Activated naive CD8-positive, alpha-beta T cell treated with anti-CD3 and anti-CD28 coated beads, Interleukin-2, amount 50 U/mL, for 16 hours (primary cell): ENCODE measurements around the gene RPL38.

Experiments
- DNase-seq: peaks from one replicate; pipeline ENCODE4 v3.0.0-alpha.2; 2020; ENCODE audit warnings: low read depth, low spot score

RPL38 gene

DNA sequence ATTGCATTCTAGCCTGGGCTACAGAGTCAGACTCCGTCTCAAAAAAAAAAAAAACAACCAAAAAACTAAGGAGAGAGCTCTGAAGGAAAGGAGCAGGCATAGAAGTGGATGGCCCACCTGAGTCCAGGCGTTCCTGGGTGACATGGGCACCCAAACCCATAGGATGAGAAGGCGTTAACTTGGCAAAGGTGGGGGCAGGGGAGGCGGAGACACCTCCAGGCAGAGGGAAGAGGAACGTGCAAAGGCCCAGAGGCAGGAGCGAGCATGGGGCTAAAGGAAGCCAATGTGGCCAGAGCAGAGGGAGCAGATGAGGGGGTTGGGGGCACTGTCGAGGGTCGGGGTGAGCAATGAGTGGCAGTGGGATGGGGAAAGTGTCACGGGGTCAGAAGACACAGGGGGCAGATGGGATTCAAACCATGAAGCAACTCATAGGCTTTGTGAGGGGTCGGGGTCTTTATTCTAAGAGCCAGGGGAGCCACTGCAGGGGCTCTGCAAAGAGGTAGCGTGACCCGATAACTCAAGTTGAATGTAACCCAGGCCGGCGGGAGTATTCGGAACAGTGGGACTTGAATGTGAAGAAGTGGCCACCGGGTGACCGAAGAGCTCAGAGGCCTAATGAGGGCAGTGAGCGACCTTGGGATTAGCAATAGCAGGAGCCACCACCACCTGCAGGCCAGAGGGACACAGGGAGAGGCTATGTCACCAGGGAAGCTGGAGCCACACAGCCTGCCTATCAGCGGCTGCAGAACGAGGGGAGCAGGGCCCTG is 21.7 kb downstream of the RPL38 start:
- no peak for DNase-seq

DNA sequence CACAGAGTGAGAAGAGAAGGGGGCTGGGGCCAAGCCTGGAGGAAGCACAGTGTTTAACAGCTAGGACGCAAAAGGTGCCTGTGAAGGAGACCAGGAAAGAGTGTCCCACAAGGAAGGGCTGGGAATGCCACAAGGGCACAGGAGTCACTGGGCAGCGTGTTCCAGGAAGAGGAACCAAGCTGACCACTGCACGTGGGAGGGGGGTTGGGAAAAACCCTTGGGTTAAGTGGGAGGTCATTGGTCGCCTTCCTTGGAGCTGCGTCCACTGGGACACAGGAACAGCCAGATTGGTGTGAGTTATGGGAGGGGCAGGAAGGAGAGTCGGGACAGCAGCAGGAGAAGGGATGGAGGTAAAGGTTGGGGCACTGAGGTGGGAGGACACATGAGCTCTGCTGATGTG is 22.8 kb downstream of the RPL38 start:
- DNase-seq: no peak

DNA sequence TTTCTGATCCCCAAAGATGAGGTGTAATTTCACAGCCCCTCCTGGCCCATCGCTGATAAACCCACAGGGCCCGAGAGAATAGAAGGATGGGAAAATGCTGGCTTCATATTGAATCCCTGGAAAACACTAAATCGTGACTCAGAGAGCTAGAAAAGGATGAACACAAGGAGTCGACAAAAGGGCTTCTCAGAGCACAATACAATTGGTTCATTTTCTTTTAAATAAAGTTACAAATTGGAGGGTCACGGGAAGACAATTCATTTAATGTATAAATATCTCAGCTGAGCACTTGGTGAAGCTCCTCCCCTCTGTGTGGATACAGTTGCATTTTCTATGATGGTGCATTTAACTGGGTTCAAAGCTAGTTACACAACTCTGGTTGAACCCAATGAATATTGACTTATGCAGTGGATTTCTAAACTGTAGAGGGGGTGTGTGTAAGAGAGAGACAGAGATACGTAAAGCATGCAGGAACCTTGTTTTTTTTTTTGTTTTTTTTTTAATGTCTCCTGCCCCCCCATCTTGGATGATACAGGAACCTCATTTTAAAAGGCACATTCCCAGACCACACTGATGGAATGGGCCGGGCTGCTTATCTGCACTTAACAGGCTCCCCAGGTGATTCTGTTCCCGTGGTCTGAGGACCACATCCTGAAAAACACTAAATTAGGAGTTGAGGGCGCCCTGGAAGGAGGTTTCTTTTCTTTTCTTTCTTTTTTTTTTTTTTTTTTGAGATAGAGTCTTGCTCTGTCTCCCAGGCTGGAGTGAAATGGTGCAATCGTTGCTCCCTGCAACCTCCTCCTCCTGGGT is 24.0 kb downstream of the RPL38 start:
- no peak for DNase-seq

DNA sequence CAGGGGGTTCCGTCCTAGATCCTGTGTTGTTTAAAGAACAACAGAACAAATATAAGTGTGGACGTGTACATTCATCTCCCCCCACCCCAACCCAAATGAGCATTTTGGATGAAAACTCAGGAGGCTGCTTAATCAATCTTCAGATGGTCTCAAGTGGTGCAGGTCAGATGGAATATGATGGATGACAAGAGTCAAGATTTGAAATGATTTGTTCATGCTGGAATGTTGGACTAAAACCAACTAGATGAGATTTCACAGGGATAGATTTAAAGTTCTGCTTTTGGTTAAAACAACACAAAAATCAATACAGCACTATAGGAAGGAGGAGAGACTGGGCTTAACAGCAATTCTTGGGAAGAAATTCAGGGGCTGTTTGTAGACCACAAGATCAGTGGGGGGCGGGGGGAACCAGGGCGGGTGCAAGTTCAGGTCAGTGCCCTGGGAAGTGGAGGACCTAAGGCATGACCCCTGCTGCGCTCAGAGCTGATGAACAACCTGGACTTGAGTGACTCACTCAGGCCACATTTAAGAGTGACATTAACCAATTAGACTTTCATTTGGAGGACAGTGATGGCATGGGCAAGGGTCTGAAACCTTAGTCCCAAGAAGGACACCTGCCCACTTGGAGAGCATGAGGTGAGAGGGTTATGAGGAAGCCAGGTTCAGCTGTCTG is 25.0 kb downstream of the RPL38 start:
- DNase-seq: no peak

DNA sequence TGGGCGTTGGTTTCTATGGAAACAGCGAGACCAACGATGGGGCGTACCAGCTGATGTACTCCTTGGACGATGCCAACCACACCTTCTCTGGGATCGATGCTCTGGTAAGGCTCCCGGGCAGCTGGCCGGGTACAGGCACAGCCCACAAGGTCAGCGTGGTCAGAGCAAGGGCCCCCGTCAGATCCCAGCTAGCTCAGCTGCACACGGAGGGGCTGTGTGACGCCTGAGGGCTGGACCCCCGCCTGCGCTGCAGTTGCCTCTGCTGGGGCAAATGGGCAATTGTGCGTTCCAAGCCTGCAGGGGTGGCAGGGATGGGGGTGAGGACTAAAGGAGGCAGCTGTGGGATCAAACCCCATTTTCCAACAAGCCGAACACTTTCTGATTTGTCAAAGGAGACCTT is 27.4 kb downstream of the RPL38 start:
- no peak for DNase-seq

DNA sequence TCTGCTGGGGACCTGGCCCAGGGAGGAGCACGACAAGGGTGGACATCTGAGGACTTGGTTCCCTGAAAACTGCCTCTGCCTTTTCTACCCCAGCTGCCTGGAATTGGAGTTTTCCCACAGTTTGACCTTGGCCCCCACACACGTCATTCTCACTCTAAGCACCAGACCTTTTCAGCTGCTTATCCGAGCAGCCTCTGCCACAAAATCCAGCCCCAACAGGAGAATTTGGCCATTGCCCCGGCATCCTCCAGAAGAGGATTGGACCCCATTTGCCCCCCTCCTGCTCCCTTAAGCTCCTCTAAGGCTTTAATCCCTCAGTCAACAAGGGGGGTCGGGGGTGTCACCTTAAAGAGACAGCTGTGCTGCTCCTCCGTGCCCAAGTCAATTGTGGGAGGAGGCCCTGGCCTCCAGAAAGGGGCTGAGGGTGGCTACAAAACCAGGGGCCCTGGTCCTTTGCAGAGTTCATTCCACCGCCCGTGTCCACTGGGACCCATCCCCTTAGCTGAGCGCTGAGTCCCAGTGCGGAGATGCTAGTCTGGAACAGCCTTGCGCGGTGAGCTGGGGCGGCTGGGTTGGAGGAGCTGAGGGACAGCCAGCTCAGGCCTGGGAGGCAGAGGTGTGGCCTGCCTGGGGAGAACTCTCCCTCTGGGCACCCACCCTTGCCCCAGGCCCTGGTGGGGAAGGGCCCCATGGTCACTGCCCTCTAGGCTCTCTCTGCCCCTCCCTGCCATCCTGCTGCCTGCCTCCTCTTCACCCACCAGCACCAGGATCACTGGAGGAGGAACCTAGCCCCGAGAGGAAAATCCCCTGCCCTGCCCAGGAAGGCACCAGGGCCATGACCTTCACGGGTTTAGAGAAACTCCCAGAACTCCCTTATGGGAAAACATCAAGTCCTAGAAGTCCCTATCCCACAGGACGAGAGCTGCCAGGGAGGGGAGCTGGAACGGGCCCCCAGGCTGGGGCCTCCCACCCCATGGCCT is 28.7 kb downstream of the RPL38 start:
- no peak for DNase-seq

DNA sequence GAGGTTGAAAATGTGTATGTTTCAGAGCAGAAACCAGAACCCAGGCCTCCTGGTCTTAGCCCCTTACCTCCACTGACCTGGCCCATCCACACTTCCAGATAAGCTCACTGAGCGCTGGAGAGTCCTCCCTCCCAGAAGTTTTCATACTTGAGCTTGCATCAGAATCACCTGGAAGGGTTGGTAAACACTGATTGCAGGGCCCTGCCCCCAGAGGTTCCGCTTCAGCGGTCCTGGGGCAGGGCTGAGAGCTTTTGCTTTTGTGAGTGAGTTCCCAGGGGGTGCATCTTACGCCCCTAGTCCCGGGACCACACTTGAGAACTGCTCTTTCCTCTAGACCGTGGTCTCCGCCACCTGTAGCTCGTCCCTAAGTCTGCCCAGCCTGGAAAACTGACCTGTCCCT is 30.5 kb downstream of the RPL38 start:
- no peak for DNase-seq

DNA sequence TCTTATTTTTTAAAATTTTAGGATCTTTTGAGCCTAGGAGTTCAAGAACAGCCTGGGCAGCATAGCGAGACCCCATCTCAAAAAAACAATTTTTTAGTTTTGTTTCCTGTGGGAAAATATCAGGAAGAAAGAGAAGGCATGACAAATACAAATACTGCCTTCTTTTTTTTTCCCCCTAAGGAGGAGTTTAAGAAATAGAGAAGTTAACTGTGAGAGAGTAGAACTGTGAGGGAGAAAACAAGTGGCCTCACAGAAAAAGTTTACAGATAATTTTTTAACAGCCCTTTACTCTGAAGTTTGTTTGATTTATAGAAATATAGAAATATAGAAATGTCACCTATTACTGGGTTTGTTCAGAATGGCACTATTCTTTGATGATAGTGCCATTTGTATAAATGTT is 31.0 kb downstream of the RPL38 start:
- no peak for DNase-seq

DNA sequence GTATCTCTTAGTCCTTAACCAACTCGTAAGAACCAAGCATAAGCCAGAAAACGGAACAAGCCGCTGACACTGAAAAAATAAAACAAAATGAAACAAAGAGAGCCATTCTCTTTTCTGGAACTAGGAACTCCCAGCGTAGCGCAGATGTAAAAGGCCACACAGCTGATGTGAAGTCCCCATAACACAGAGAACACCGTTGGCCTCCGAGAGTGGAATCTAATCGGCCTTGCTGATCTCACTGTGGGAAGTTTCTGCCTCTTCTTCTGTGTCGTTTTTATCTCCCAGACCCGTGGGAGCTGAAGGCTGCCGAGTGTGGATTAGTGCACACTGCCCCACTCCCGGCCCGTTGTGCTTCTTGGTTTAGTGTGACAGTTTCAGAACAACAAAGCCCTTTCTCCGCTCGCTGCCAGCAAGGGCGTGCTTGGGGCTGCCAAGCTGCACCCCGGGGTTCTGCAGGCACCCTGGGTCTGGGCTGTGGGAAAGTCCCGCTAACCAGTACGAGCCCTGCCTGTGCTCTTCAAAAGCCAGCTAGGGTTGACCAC is 31.6 kb downstream of the RPL38 start:
- no peak for DNase-seq

DNA sequence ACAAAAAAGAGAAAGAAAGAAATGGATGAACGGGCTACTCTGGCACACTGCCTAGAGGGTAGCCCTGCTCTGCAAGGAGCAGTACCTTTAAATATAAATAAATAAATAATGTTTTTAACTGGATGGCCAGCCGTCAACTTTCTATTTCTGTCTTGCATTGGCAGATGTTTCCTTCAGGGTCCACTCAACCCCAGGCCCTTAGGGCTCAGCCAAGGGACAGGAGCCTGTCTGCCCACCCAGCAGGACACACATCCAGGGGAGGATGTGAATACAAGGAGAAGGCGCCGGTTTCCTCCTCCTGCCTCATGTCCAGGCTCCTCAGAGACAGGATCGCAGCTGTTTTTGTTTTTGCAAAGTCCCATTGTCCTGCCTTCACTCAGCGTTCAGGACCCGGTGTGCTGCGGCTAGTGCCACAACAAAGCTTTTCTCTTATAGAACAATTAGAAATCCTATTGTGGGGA is 32.5 kb downstream of the RPL38 start:
- no peak for DNase-seq

DNA sequence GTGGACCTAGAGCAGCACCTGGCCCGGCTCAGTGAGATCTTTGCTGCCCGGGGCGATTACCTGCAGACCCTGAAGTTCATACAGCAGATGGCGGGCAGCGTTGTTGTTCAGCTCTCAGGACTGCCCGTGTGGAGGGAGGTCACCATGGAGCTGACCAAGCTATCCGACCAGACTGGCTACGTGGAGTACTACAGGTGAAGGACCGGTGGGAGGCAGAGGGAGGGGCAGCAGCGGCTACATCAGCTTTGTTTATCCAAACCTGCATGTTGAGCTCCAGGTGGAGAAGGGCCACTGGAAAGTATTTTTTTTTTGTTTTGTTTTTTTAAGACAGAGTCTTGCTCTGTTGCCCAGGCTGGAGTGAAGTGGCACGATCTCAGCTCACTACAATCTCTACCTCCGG is 33.8 kb downstream of the RPL38 start:
- no peak for DNase-seq

DNA sequence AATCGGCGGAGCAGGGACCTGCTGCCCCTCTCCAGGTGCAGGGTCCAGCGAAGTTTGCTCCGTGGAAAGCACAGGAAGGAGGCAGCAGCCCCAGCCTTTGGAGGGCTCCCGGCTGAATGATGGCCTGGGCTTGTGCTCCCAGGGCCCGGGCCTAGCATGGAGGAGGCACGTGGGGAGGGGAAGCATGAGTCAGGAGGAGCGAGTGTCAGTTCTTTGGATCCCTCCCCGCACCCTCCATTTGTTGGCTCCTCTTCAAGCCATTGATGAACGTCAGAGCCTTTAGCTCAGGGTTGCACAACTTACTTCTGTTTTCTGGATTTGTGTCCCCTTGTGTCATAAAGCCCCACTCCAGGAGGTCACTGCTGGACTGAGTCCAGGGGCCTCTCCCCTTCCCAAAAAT is 35.7 kb downstream of the RPL38 start:
- DNase-seq: no peak

DNA sequence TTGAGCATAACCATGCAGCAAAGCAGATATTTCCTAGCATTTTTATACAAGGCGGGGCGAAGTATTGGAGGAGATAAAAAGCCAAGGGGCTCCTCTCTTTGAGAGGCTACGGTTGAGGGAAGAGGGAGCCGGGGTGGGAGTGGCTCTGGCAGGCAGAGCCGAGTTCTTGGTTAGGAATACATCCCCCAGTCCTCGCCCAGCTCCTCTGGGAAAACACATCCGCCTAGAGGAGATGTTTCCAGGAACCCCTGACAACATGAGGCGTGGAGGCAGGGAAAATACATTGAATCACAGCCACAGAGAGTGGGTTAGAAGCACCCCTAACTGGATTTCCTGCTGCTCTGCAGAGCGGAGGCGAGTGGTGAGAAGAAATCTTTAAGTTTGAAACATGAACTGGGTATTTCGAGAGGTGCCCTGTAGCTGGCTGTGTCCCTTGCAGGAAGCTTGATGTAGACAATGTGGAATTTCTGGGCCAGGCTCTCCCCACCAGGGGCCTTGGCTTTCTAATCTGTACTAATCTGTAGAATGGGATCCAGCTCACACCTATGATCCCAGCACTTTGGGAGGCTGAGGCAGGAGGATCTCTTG is 37.2 kb downstream of the RPL38 start:
- DNase-seq: no peak

DNA sequence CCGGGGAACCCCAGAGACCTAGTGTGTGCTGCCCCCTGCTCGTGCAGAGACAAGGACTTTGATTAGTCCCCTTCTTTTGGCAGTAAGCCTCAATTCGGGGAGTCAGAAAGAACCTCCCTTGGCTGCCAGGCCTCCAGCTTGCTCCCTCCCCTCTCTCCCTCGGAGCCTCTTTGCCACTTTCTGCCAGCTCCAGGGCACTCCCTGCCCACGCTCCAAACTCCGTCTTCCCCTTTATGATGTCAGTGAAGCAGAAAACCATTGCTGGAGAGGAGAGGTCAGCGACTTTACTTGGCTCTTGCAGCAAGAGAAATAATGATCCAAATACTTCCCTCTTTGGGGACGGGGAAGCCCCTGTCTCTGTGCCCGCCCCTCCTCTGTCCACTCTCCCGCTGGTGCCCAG is 38.0 kb downstream of the RPL38 start:
- DNase-seq: no peak

DNA sequence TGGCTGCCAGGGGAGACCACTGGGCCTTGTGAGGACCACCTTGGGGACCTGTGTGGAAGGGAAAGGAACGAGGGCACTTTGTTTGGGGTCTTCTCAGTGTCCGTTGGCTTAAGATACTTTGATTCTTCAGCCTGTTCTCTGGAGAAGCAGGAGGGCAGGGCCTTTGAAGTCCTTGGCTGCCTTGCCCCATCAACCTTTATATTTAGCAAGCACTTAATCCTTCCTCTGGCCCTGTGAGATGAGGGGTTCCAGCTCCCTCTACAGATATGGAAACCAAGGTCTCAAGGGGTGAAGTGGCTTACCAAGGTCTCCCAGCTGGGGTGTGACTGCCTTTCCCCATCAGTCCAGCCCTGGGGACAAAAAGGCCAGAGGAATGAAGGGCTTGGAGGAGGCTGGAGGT is 38.4 kb downstream of the RPL38 start:
- DNase-seq: no peak

DNA sequence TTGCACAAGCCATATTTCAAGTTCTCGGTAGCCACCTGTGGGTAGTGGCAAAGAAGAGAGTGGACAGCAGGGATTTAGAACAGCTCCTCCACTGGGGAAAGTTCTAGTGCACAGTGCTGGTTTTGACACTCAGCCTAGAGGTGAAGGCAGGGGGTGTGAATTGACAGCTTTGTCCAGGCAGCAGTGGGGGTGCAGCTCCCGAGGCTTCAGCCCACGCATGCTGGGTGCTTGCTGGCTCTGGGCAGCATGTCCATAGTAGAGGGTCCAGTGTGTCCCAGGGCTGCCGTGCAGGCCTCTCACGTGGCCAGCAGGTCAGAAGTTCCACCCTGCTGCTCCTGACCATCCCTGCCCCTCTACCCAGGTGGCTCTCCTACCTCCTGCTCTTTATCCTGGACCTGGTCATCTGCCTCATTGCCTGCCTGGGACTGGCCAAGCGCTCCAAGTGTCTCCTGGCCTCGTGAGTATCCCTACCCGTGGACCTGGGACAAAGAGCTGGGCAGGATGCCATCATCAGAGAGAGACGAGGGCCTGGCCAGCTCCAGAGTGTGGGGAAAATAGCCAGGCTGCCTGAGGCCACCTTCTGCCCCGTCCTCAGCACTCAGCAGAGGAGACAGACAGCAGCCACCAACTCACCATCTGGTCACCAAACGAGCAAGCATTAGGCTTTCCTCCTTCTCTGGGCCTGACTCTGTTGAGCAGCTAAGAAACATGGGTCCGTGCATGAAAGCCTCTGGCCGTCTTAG is 39.7 kb downstream of the RPL38 start:
- no peak for DNase-seq

DNA sequence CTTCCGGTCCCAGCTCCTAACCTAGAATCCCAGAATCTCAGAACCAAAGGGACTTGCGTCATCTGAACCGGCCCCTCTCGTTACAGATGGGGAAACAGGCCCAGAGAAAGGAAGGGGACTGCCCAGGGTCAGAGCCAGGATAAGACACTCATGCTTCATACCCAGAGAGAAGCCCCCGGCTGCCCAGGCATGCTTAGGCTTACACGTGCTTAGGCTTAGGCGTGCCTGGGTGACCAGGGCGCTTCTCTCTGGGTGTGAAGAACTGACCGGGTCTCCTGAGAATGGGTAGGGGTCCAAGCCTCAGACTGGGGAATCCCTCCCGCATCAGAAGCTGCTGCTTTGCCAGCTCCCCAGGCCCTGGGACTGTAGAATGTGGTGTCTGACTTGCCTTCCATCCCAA is 40.6 kb downstream of the RPL38 start:
- no peak for DNase-seq

DNA sequence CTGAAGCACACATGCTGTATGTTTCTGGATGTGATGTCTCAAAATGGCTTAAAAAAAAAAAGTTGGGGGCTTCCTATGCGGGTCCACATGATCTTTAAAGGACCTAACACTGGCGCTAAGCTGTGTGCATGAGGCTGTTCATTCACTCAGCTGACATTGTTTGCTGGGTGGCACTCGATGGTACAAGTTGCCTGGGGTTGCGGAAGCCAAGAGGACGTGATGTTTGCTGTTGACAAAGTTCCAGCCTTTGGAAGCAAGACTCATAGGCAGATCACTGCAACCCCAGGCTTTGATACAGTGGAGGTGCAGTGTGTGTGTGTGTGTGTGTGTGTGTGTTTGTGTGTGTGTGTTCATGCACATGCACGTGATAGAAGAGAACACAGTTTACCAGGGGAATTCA is 41.1 kb downstream of the RPL38 start:
- no peak for DNase-seq

DNA sequence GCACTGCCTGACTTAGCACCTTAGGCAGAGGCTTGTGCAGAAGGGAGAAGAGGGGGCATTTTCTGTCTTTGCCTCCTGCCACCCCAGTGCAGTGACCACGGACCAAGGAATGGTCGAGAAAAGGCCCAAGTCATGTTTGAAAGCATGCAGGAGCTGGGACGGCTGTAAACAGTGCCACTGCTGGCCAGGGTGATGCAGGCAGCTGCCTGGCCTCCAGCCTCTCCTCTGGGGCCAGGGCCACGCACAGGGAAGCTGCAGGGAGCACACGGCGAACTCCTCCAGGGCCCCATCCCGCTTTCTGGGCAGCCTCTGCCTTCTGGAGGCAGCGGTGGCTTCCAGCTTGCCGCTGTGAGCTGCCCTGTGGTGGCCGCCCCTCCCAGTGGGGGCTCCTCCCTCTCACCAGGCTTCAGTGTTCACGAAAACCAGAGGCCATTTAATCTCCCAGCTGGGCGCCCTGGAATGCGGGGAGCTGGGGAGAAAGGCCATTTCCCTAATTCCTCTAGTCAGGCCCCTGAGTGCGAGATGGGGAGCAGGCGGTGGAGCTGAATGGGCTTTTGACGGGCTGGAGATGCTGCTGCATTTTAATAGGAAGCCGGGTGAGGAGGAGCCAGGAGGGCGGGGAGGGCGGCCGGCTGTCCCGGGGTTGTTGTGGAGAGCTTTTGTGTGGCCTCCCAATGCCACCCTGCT is 41.8 kb downstream of the RPL38 start:
- DNase-seq: no peak
